ENCODE measurements around the gene GOLT1A.

GOLT1A gene

GRCh38 chr1:204213668-204214662 lies at the start of gene GOLT1A:
GOLT1A (minus strand) TSS chr1:204213988; CDS start chr1:204213906, 82 bp downstream.
- peak; percentile 83 for DNase-seq (ENCODE audit: low read depth, low spot score)

GRCh38 chr1:204263254-204263910 lies 49.6 kb upstream of the GOLT1A start:
- DNase-seq (ENCODE audit: low read depth, low spot score), result peak; percentile 28

GRCh38 chr1:204262506-204263253 lies 48.9 kb upstream of the GOLT1A start:
- no peak for DNase-seq (ENCODE audit: low read depth, low spot score)

GRCh38 chr1:204261746-204262505 lies 48.1 kb upstream of the GOLT1A start:
- DNase-seq (ENCODE audit: low read depth, low spot score), result no peak

- DNase-seq (ENCODE audit: low read depth, low spot score), result no peak
Observed at GRCh38 chr1:204261266-204261665, 47.5 kb upstream of the GOLT1A start.

- no peak for DNase-seq (ENCODE audit: low read depth, low spot score)
Observed at GRCh38 chr1:204260601-204261197, 46.9 kb upstream of the GOLT1A start.

GRCh38 chr1:204259782-204260181 lies 46.0 kb upstream of the GOLT1A start:
- DNase-seq (ENCODE audit: low read depth, low spot score), result no peak

- no peak for DNase-seq (ENCODE audit: low read depth, low spot score)
Observed at GRCh38 chr1:204259196-204259595, 45.4 kb upstream of the GOLT1A start.

- peak; percentile 84 for DNase-seq (ENCODE audit: low read depth, low spot score)
Observed at GRCh38 chr1:204258213-204259115, 44.7 kb upstream of the GOLT1A start.

- DNase-seq (ENCODE audit: low read depth, low spot score), result no peak
Observed at GRCh38 chr1:204257446-204257845, 43.7 kb upstream of the GOLT1A start.

- DNase-seq (ENCODE audit: low read depth, low spot score), result no peak
Observed at GRCh38 chr1:204256531-204256930, 42.7 kb upstream of the GOLT1A start.

- peak; percentile 52 for DNase-seq (ENCODE audit: low read depth, low spot score)
Observed at GRCh38 chr1:204255966-204256365, 42.2 kb upstream of the GOLT1A start.

GRCh38 chr1:204255225-204255624 lies 41.4 kb upstream of the GOLT1A start:
- DNase-seq (ENCODE audit: low read depth, low spot score), result peak; percentile 72

- peak; percentile 84 for DNase-seq (ENCODE audit: low read depth, low spot score)
Observed at GRCh38 chr1:204254031-204254661, 40.4 kb upstream of the GOLT1A start.

GRCh38 chr1:204251926-204252689 lies 38.3 kb upstream of the GOLT1A start:
- no peak for DNase-seq (ENCODE audit: low read depth, low spot score)

GRCh38 chr1:204251286-204251685 lies 37.5 kb upstream of the GOLT1A start:
- DNase-seq (ENCODE audit: low read depth, low spot score), result no peak

GRCh38 chr1:204250428-204251030 lies 36.7 kb upstream of the GOLT1A start:
- DNase-seq (ENCODE audit: low read depth, low spot score), result no peak

Measured in ELF-1 (cell line).